Measurements from ENCODE around the gene NTRK2. TPM values are rescaled to one million over a fixed set of nuclear protein-coding genes. Genes with fewer than 3 reads are reported as not detected.

The NTRK2 gene
- total RNA-seq, 1 donor from 2014 or later: 4.6 TPM

DNA sequence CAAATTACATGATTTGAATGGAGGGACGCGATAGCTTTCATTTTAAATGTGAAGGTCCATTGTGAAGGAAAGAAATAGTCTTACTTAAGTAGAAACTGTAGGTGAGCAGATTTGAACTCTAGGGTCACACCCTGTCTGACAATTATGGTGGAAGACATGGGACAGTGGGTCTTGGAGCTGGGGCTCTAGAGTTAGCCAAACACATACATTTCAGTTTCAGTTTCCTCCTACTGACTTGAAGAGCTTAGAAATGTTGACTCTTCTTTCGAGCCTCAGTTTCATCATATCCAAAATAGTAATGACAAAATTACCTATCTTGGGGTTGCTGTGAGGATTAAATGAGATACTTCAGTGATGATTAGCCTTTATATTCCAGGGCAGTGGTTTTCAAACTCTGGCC, 314.2 kb downstream of the NTRK2 start:
- no peak overlapping the region for H3K4me2 ChIP-seq (ENCODE audit: low read length)
- H3K4me1 ChIP-seq (ENCODE audit: insufficient read depth, low read length): no peaks in the 10 kb centered on the region
- no peaks in the 10 kb centered on the region for H3K36me3 ChIP-seq (ENCODE audit: insufficient read depth, low read length)
- FAIRE-seq (no peak), DNase-seq (ENCODE audit: low read depth) (no peak)
- no peak overlapping the region for H3K27ac ChIP-seq (ENCODE audit: low read depth, low read length)
- H4K20me1 ChIP-seq (ENCODE audit: insufficient read depth, low read length): no peaks in the 10 kb centered on the region
- H3K9me3 ChIP-seq (ENCODE audit: insufficient read depth, low read depth, low read length): no peaks in the 10 kb centered on the region
- Mint-ChIP-seq H3K9me3 (ENCODE audit: unreplicated experiment) (peaks cover 7% of the 10 kb centered on the region), H3K4me1 (ENCODE audit: low read depth, unreplicated experiment) (peaks cover 1% of the 10 kb centered on the region), H3K36me3 (ENCODE audit: low read depth, unreplicated experiment) (no peaks in the 10 kb centered on the region), H3K4me3 (ENCODE audit: unreplicated experiment) (no peak overlapping the region), H3K27me3 (ENCODE audit: low read depth, unreplicated experiment) (peaks cover 4% of the 10 kb centered on the region), H3K27ac (ENCODE audit: unreplicated experiment) (no peak overlapping the region)
- no peak overlapping the region for H2AFZ ChIP-seq (ENCODE audit: low read depth, low read length)
- no peak overlapping the region for H3K9ac ChIP-seq (ENCODE audit: low read length)
- TF ChIP-seq, protein P1, sequence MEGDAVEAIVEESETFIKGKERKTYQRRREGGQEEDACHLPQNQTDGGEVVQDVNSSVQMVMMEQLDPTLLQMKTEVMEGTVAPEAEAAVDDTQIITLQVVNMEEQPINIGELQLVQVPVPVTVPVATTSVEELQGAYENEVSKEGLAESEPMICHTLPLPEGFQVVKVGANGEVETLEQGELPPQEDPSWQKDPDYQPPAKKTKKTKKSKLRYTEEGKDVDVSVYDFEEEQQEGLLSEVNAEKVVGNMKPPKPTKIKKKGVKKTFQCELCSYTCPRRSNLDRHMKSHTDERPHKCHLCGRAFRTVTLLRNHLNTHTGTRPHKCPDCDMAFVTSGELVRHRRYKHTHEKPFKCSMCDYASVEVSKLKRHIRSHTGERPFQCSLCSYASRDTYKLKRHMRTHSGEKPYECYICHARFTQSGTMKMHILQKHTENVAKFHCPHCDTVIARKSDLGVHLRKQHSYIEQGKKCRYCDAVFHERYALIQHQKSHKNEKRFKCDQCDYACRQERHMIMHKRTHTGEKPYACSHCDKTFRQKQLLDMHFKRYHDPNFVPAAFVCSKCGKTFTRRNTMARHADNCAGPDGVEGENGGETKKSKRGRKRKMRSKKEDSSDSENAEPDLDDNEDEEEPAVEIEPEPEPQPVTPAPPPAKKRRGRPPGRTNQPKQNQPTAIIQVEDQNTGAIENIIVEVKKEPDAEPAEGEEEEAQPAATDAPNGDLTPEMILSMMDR (IDR thresholded peaks at IDR 0.05; ENCODE audit: insufficient read depth, low read depth, low read length): no peak
- no peak for TF ChIP-seq EZH2 (IDR thresholded peaks at IDR 0.05; ENCODE audit: insufficient read depth, low read length)
- no peak overlapping the region for H3K4me3 ChIP-seq (ENCODE audit: insufficient read depth, low read depth, low read length)
- H3K27me3 ChIP-seq (ENCODE audit: insufficient read depth, low read length): no peaks in the 10 kb centered on the region
- H3K79me2 ChIP-seq (ENCODE audit: insufficient read depth, low read length): no peaks in the 10 kb centered on the region

DNA sequence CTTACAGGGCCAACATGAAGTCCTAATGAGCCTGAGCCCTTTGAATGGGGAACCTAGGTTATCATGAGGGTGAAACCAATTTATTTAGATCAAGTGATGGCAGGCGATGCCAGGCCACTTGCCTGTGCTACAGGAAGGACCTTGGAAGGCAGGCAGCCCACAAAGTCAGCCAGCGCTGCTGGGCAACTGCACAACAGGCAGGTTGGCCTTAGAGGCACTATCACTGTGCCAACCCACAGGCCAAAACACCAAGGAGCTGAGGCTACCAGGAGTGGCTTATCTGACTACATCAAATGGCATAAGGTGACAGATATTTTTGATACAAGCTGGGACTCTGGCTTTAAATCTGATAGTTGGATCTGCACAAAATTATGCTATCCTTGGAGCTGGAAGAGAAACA, 319.1 kb downstream of the NTRK2 start:
- Histone ChIP-seq H3K36me3 (ENCODE audit: insufficient read depth, low read length) (no peaks in the 10 kb centered on the region), H3K27me3 (ENCODE audit: insufficient read depth, low read length) (peaks cover 12% of the 10 kb centered on the region), H3K79me2 (ENCODE audit: insufficient read depth, low read length) (no peaks in the 10 kb centered on the region), H3K9me3 (ENCODE audit: insufficient read depth, low read depth, low read length) (no peaks in the 10 kb centered on the region), H2AFZ (ENCODE audit: low read depth, low read length) (no peak overlapping the region), H3K4me3 (ENCODE audit: insufficient read depth, low read depth, low read length) (no peak overlapping the region), H4K20me1 (ENCODE audit: insufficient read depth, low read length) (no peaks in the 10 kb centered on the region), H3K27ac (ENCODE audit: low read depth, low read length) (no peak overlapping the region), H3K9ac (ENCODE audit: low read length) (no peak overlapping the region), H3K4me1 (ENCODE audit: insufficient read depth, low read length) (no peaks in the 10 kb centered on the region), H3K4me2 (ENCODE audit: low read length) (no peak overlapping the region)
- H3K27me3 Mint-ChIP-seq (ENCODE audit: low read depth, unreplicated experiment): peaks cover 4% of the 10 kb centered on the region
- peaks cover 21% of the 10 kb centered on the region for H3K4me1 Mint-ChIP-seq (ENCODE audit: low read depth, unreplicated experiment)
- no peaks in the 10 kb centered on the region for H3K36me3 Mint-ChIP-seq (ENCODE audit: low read depth, unreplicated experiment)
- H3K27ac Mint-ChIP-seq (ENCODE audit: unreplicated experiment): no peak overlapping the region
- H3K9me3 Mint-ChIP-seq (ENCODE audit: unreplicated experiment): no peaks in the 10 kb centered on the region
- FAIRE-seq (no peak), DNase-seq (ENCODE audit: low read depth) (no peak)
- TF ChIP-seq, protein P1 (IDR thresholded peaks at IDR 0.05; ENCODE audit: insufficient read depth, low read depth, low read length): no peak
- no peak for TF ChIP-seq EZH2 (IDR thresholded peaks at IDR 0.05; ENCODE audit: insufficient read depth, low read length)
- no peak overlapping the region for H3K4me3 Mint-ChIP-seq (ENCODE audit: unreplicated experiment)

DNA sequence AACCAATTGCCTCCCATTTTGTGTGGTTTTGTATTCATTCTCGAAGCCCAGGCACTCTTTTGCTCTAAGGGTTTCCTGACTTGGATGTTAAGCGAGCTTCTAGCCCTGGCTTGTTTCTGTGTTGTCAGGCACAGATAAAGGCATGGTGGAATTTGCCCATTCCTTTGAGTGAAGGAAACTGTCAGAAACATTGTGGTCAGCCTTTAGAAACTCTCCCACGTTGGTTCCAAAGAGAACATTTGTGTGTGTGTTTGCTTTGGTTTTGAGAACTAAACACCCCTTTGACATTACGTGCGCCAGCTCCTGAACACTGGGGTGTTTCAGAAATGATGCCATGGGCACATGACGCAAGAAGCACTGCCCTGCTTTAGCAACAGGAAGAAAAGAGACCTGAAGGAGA, 320.9 kb downstream of the NTRK2 start:
- no peak overlapping the region for H3K27ac ChIP-seq (ENCODE audit: low read depth, low read length)
- H3K4me3 Mint-ChIP-seq (ENCODE audit: unreplicated experiment): no peak overlapping the region
- no peaks in the 10 kb centered on the region for H3K9me3 Mint-ChIP-seq (ENCODE audit: unreplicated experiment)
- no peak overlapping the region for H3K4me3 ChIP-seq (ENCODE audit: insufficient read depth, low read depth, low read length)
- no peak overlapping the region for H3K9ac ChIP-seq (ENCODE audit: low read length)
- H3K27me3 Mint-ChIP-seq (ENCODE audit: low read depth, unreplicated experiment): peaks cover 4% of the 10 kb centered on the region
- no peak for FAIRE-seq
- H3K27me3 ChIP-seq (ENCODE audit: insufficient read depth, low read length): peaks cover 12% of the 10 kb centered on the region
- H3K36me3 Mint-ChIP-seq (ENCODE audit: low read depth, unreplicated experiment): no peaks in the 10 kb centered on the region
- H3K4me1 ChIP-seq (ENCODE audit: insufficient read depth, low read length): no peaks in the 10 kb centered on the region
- no peak for TF ChIP-seq EZH2 (IDR thresholded peaks at IDR 0.05; ENCODE audit: insufficient read depth, low read length)
- TF ChIP-seq, protein P1 (IDR thresholded peaks at IDR 0.05; ENCODE audit: insufficient read depth, low read depth, low read length): no peak
- DNase-seq (ENCODE audit: low read depth): peak; percentile 41
- no peak overlapping the region for H2AFZ ChIP-seq (ENCODE audit: low read depth, low read length)
- H3K4me1 Mint-ChIP-seq (ENCODE audit: low read depth, unreplicated experiment): peaks cover 21% of the 10 kb centered on the region
- no peaks in the 10 kb centered on the region for H4K20me1 ChIP-seq (ENCODE audit: insufficient read depth, low read length)
- H3K36me3 ChIP-seq (ENCODE audit: insufficient read depth, low read length): no peaks in the 10 kb centered on the region
- H3K4me2 ChIP-seq (ENCODE audit: low read length): no peak overlapping the region
- H3K79me2 ChIP-seq (ENCODE audit: insufficient read depth, low read length): no peaks in the 10 kb centered on the region
- peak overlapping the region; percentile 93 for H3K27ac Mint-ChIP-seq (ENCODE audit: unreplicated experiment)
- no peaks in the 10 kb centered on the region for H3K9me3 ChIP-seq (ENCODE audit: insufficient read depth, low read depth, low read length)
